HFFc6 (cell line): ENCODE data around the gene NAA50. TPM values are rescaled to one million over a fixed set of nuclear protein-coding genes. Genes with fewer than 3 reads are reported as not detected.

Experiments
- DNase-seq: peaks from one replicate; pipeline ENCODE4 v3.0.0-alpha.2; 2018
- H3K27ac Mint-ChIP-seq: 2 replicates; pipeline ENCODE4 v1.8.0; 2020; ENCODE audit warnings: mild to moderate bottlenecking, mixed read lengths
- H3K27me3 Mint-ChIP-seq: 2 replicates; pipeline ENCODE4 v1.8.0; 2021; ENCODE audit warnings: mild to moderate bottlenecking, moderate library complexity, mixed read lengths; ENCODE audit not compliant: insufficient read depth
- H3K36me3 Mint-ChIP-seq: 2 replicates; pipeline ENCODE4 v1.8.0; 2021; ENCODE audit warnings: low read depth, mixed read lengths
- H3K4me1 Mint-ChIP-seq: 2 replicates; pipeline ENCODE4 v1.8.0; 2020; ENCODE audit warnings: low read depth, mixed read lengths
- H3K4me3 Mint-ChIP-seq: 2 replicates; pipeline ENCODE4 v1.8.0; 2020; ENCODE audit warnings: mild to moderate bottlenecking, moderate library complexity, mixed read lengths
- H3K9me3 Mint-ChIP-seq: 2 replicates; pipeline ENCODE4 v1.8.0; 2020; ENCODE audit warnings: mild to moderate bottlenecking, mixed read lengths
- CTCF ChIP-seq: fragments of 200-600 bp; sonication (generic); IDR thresholded peaks from 2 replicates; pipeline ENCODE4 v1.5.0; 2021; ENCODE audit warnings: antibody characterized with exemption, mild to moderate bottlenecking
- total RNA-seq, 6 experiments: library from RNA; stranded (reverse); fragmentation: NEBNext Ultra II Directional; extraction: Animal tissue kit (Norgen Biotek cat#: 25700); gene quantifications; 2 replicates in 1 of 6; 3 replicates in 5 of 6; pipeline ENCODE4 v1.2.3, GENCODE V29; 2021

The NAA50 gene
- total RNA-seq, 6 experiments from 2014 or later = 146 to 178 (median 171) TPM

GRCh38 chr3:113676261-113676660 lies 69.8 kb downstream of the NAA50 start:
- peaks cover 10% of the 10 kb centered on the region for H3K36me3 Mint-ChIP-seq
- no peak for TF ChIP-seq CTCF
- no peak for DNase-seq
- H3K9me3 Mint-ChIP-seq = no peaks in the 10 kb centered on the region
- no peak overlapping the region for H3K27ac Mint-ChIP-seq
- no peaks in the 10 kb centered on the region for H3K27me3 Mint-ChIP-seq
- no peak overlapping the region for H3K4me3 Mint-ChIP-seq
- no peaks in the 10 kb centered on the region for H3K4me1 Mint-ChIP-seq

GRCh38 chr3:113673593-113673992 lies 72.5 kb downstream of the NAA50 start:
- H3K9me3 Mint-ChIP-seq = no peaks in the 10 kb centered on the region
- peaks cover 10% of the 10 kb centered on the region for H3K36me3 Mint-ChIP-seq
- H3K4me1 Mint-ChIP-seq = peaks cover 3% of the 10 kb centered on the region
- H3K27me3 Mint-ChIP-seq = no peaks in the 10 kb centered on the region
- no peak for TF ChIP-seq CTCF
- no peak overlapping the region for H3K4me3 Mint-ChIP-seq
- DNase-seq = no peak
- no peak overlapping the region for H3K27ac Mint-ChIP-seq

GRCh38 chr3:113668015-113668414 lies 78.0 kb downstream of the NAA50 start:
- no peaks in the 10 kb centered on the region for H3K9me3 Mint-ChIP-seq
- H3K27ac Mint-ChIP-seq = no peak overlapping the region
- no peak for TF ChIP-seq CTCF
- no peak for DNase-seq
- no peaks in the 10 kb centered on the region for H3K27me3 Mint-ChIP-seq
- H3K4me1 Mint-ChIP-seq = peaks cover 13% of the 10 kb centered on the region
- H3K36me3 Mint-ChIP-seq = peaks cover 5% of the 10 kb centered on the region
- peak overlapping the region; percentile 24 for H3K4me3 Mint-ChIP-seq

Other genes starting within 250 kb of the NAA50 start
- gene SPICE1, start 231.1 kb downstream of the NAA50 start, total RNA-seq = 1 to 10 TPM; 6.9 to 7.5 (median 7.1) TPM
- not detected for gene SIDT1, start 213.7 kb downstream of the NAA50 start, total RNA-seq
- gene USF3, start 49.6 kb downstream of the NAA50 start, total RNA-seq = 10 to 100 TPM in 4 of 6 experiments, 1 to 10 TPM in 2; 8.5 to 10.7 (median 10.5) TPM
- gene ATP6V1A, start 786 bp upstream of the NAA50 start, total RNA-seq = 100 to 1,000 TPM in 4 of 6 experiments, 10 to 100 TPM in 2; 99.4 to 110 (median 101) TPM
- 1 to 10 TPM; 5.6 to 7.0 (median 6.3) TPM for gene GRAMD1C, start 92.5 kb upstream of the NAA50 start, total RNA-seq
- gene ZDHHC23, start 201.8 kb upstream of the NAA50 start, total RNA-seq = 1 to 10 TPM; 4.6 to 7.5 (median 6.4) TPM